ENCODE data around the gene CCDC181.
"Not testable (repeated sequence)": the region's sequence is repeated elsewhere in the genome, so short reads cannot be mapped to it uniquely, and the experiment has no call there.

Gene CCDC181

DNA sequence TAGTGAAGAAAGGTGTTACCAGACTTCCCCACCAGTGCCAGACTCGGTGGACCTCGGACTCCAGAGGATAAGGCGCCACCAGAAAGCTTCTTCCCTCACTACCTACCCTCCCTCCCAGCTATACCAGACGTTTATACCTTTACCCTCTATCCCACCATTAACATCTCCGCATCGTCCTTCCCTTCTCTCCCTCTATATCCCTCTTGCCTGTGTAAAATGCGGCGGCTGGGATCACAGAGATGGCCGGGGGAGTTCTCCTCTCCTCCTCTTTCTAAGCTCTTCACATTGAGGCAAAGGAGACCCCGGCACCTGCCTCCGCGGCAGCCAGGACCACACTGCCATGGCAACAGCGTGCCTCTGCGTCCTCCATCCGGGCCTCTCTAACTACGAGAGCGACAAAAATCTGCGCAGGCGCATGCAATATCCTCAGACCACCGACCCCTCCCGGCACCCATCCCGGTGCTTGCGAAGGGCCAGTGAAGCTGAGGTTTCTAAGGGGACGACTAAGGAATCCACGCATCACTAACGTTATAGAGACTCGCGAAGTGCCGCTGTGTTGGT, at the start of gene CCDC181:
TSS of gene CCDC181 (minus strand) at position 394 of the 561 bp plus-strand sequence. CDS start 2,547 bp downstream, outside the sequence.
- DNase-seq (ENCODE audit: low spot score): peak; percentile 19

DNA sequence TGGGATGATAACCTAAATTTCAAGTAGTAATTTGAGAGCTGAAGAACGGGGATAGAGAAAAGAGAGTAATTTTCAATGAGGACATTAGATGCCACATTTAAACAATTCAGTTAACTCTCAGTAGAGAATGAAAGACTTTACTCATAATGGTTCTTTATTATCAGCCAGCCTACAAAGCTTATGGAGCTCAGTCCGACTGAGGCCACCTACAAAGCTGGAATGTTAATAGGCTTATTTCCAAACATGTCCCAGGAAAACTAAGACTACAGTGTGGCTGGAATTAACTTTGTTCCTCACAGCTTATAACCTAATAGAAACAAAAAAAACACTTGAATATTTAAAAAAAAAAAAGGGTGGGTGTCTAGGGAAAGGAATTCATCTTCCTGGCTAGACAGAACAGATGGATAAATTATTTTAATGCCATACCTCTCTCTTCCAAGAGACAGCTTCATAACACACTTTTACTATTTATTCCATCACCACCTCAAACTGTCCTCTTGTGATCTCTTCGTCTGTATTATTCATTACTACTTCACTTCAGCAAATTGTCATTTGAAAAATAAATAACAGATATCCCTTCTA, 48.6 kb upstream of the CCDC181 start:
- DNase-seq (ENCODE audit: low spot score): no peak

DNA sequence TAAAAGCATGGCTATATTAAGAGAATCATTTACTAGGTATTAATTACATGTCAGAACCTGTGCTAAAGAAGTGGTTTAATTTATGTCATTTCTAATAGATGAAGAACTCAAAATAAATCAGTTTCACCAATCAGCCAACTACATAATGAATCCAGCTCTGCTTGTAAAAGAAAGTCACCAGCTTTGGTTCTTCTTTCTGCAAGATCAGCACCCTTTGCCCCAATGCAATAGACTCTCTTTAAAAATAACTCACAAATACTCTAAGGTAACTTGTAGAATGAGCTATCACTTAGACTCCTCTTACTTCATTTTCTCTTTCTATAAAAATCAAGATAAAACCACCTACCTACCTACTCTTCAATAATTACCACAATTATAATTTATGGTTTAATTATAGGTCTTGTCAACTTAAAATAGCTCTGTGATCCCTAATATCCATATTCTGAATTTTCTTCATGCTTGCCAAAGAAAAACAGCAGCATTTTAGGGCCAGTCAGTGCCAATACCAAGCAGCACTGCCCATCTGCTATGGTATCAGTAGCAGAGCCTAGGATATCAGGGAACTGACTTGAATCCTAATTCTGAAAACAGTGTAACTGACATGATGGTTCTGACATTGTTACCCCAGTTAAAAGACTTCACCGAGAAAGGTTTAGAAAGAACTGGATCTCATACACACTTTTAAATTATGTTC, 47.2 kb upstream of the CCDC181 start:
- no peak for DNase-seq (ENCODE audit: low spot score)

DNA sequence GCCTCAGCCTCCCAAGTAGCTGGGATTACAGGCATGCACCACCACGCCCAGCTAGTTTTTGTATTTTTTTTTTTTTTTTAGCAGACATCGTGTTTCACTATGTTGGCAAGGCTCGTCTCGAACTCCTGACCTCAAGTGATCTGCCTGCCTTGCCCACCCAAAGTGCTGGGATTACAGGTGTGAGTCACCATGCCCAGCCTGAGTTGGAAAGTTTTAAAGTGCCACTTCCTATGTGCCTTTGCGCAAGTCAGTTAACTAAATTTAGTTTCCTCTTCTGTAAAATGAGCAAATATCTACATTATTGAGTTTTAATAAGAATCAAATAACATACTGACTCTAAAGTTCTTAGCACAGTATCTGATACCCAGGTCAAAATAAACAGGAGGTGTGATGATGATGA, 46.1 kb upstream of the CCDC181 start:
- DNase-seq (ENCODE audit: low spot score): no peak

- no peak for DNase-seq (ENCODE audit: low spot score)
These were observed 45.5 kb upstream of the CCDC181 start for GRCh38 chr1:169472738-169473137.

GRCh38 chr1:169468982-169469381, 41.7 kb upstream of the CCDC181 start:
- DNase-seq (ENCODE audit: low spot score): no peak

- DNase-seq (ENCODE audit: low spot score): no peak
These were observed 39.3 kb upstream of the CCDC181 start for GRCh38 chr1:169466259-169467230.

- no peak for DNase-seq (ENCODE audit: low spot score)
These were observed 38.0 kb upstream of the CCDC181 start for GRCh38 chr1:169465281-169465680.

- no peak for DNase-seq (ENCODE audit: low spot score)
These were observed 35.1 kb upstream of the CCDC181 start for GRCh38 chr1:169462385-169462784.

GRCh38 chr1:169461390-169462000, 34.2 kb upstream of the CCDC181 start:
- DNase-seq (ENCODE audit: low spot score): no peak

- no peak for DNase-seq (ENCODE audit: low spot score)
These were observed 33.0 kb upstream of the CCDC181 start for GRCh38 chr1:169460191-169460833.

- DNase-seq (ENCODE audit: low spot score): no peak
These were observed 30.2 kb upstream of the CCDC181 start for GRCh38 chr1:169457443-169457842.

GRCh38 chr1:169456029-169456428, 28.8 kb upstream of the CCDC181 start:
- no peak for DNase-seq (ENCODE audit: low spot score)

GRCh38 chr1:169452921-169453320, 25.6 kb upstream of the CCDC181 start:
- DNase-seq (ENCODE audit: low spot score): no peak

DNA sequence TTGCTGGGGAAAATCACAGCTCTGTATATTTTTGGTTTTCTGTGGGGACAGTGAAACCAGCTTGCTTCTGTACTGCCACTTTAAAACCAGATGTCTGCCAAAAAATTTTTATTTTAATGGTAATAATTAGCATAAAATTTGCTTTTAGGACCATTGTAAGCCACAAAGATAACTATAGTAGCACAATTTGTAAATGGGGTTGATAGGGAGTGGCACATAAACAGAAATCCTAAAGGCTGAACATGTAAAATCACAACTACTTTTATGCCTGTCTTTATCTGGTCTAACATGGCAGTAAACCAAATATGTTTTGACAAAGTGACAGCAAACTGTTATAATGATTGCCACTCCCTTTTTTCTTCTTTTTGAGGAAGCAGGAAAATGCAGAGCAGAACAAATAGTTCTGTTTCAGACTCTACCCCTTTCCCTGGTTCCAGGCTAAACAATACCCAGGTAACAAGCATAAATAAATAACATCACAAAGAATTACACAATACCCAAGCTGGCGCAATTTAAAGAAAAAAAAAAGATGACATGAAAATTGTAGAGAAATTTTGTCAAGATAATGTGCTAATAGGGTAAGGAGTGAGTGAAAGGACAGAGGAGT, 24.0 kb upstream of the CCDC181 start:
- no peak for DNase-seq (ENCODE audit: low spot score)

GRCh38 chr1:169443923-169444322, 16.6 kb upstream of the CCDC181 start:
- DNase-seq (ENCODE audit: low spot score): no peak

GRCh38 chr1:169426174-169426705, 1.0 kb downstream of the CCDC181 start:
- DNase-seq (ENCODE audit: low spot score): no peak

DNA sequence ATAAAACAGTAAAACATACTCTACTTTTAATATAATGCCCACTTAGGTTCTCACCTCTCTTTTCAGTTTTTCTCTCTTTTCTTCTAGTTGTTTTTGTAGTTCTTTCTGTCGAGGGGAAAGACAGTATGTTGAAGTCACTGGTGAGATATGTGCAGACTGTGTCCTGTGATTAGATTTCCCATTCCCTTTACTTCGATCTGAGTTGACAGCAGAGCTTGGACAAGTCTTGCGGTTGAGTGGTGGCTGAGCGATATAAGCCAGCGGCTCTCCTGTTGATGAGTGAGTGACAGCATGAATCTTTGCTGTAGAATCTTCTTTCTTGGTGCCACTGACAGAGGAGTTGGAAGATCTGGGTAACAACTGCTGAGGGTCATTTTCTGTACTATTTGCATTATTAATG, 6.0 kb downstream of the CCDC181 start:
- no peak for DNase-seq (ENCODE audit: low spot score)

DNA sequence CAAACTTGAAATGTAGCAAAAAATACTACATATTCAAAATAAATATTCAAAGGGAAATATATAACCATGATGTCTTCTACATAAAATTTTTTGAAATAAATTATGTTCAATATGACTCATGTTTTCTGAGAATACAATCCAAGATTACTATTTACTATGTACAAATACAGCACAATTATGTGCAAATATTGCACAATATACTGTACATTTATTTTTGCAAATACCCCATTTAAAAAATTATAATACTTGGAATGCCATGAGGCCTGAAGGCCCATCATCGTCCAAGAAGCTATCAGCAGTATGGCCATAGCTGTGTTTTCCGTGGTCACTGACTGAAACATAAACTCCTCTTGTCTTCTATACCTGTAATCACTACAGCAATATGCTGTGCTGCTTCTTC, 12.3 kb downstream of the CCDC181 start:
- no peak for DNase-seq (ENCODE audit: low spot score)

- not testable (repeated sequence) for DNase-seq (ENCODE audit: low spot score)
These were observed 18.9 kb downstream of the CCDC181 start for GRCh38 chr1:169408340-169408739.

GRCh38 chr1:169402578-169402977, 24.7 kb downstream of the CCDC181 start:
- DNase-seq (ENCODE audit: low spot score): not testable (repeated sequence)

Data from HuH-7.5 (cell line).